Tibial nerve (tissue), 4 donors: Measurements from ENCODE around the gene MRPS14. TPM values are rescaled to one million over a fixed set of nuclear protein-coding genes. Genes with fewer than 3 reads are reported as not detected.
"Not testable (repeated sequence)": the region's sequence is repeated elsewhere in the genome, so short reads cannot be mapped to it uniquely, and the experiment has no call there.

Experiments used
- DNase-seq, 2 donors: peaks; one replicate each; pipeline ENCODE4 v3.0.0-alpha.2; 2019; ENCODE audit warnings: low spot score in 2 of 2
- H3K27ac ChIP-seq, 4 donors: fragments of 200-600 bp; sonication (generic) in 3 of 4; one replicate each; pipeline ENCODE4 v1.5.1; 2017 to 2019; ENCODE audit warnings: mild to moderate bottlenecking in 1 of 4
- H3K27me3 ChIP-seq, 2 donors: fragments of 200-600 bp; sonication (generic) in 1 of 2; one replicate each; pipeline versions ENCODE4 v1.5.1 to v1.6.0; 2017 to 2019
- H3K36me3 ChIP-seq, 3 donors: fragments of 200-600 bp; sonication (generic); one replicate each; pipeline ENCODE4 v1.5.1; 2018 to 2019
- H3K4me1 ChIP-seq, 4 donors: fragments of 200-600 bp; sonication (generic) in 3 of 4; one replicate each; pipeline ENCODE4 v1.5.1; 2017 to 2019
- H3K4me3 ChIP-seq, 4 donors: fragments of 200-600 bp; sonication (generic) in 3 of 4; one replicate each; pipeline ENCODE4 v1.5.1; 2017 to 2019; ENCODE audit warnings: mild to moderate bottlenecking in 1 of 4, moderate library complexity in 1 of 4
- H3K9me3 ChIP-seq, 4 donors: fragments of 200-600 bp; sonication (generic) in 3 of 4; one replicate each; pipeline ENCODE4 v1.5.1; 2017 to 2019
- EP300 ChIP-seq, 2 donors: sonication (generic); formaldehyde crosslinking; IDR thresholded peaks; one replicate each; pipeline ENCODE4 v1.6.1; 2017; ENCODE audit warnings: antibody characterized with exemption in 2 of 2, mild to moderate bottlenecking in 1 of 2
- POLR2A ChIP-seq, 2 donors: fragments of 450-650 bp; IDR thresholded peaks; one replicate each; pipeline ENCODE4 v1.6.1; 2017; ENCODE audit warnings: antibody characterized with exemption in 2 of 2, mild to moderate bottlenecking in 2 of 2, moderate library complexity in 2 of 2
- WGBS, 2 donors: methylation state at CpG; one replicate each; pipeline ENCODE4 v1.1.5; 2018; 5-methylcytosine and 5-hydroxymethylcytosine counted together
- total RNA-seq, 4 donors: library from RNA; depleted of rRNA; stranded (reverse); fragments of >200 nt; gene quantifications; one replicate each; pipeline ENCODE4 v1.1.0, GENCODE V29; 2016
- TF ChIP-seq, protein P1 (sequence below), 5 experiments: fragments of 200-600 bp in 3 of 5; fragments of 450-650 bp in 2 of 5; sonication (generic) in 3 of 5; IDR thresholded peaks; one replicate each; pipeline ENCODE4 v1.5.1; 2016 to 2019; ENCODE audit warnings: antibody characterized with exemption in 5 of 5, mild to moderate bottlenecking in 3 of 5, moderate library complexity in 2 of 5

MRPS14 gene
- total RNA-seq, 4 donors from 2014 or later = 18.8 to 33.4 (median 26.2) TPM

DNA sequence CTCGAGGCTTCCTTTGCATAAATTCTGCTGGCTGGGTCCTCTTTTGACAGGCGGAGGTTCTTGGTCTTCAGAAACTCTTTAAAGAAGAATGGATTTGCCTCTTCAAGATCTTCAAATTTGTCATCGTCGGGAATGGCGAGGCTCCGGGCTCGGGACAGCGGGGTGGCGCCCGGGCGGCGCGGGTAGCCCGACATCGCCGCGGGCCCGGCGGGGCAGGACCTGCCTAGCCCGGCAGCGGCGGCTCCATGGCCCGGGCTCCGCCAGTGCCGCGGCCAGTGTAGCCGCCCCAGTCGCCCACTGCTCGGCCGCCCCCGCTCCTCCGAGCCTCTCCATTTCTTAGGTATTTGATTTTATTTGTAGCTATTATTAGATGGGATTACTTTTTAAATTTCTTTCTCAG, 22.3 kb upstream of the MRPS14 start:
- H3K36me3 ChIP-seq = no peaks in the 10 kb centered on the region
- no peaks in the 10 kb centered on the region for H3K9me3 ChIP-seq
- TF ChIP-seq, protein P1, sequence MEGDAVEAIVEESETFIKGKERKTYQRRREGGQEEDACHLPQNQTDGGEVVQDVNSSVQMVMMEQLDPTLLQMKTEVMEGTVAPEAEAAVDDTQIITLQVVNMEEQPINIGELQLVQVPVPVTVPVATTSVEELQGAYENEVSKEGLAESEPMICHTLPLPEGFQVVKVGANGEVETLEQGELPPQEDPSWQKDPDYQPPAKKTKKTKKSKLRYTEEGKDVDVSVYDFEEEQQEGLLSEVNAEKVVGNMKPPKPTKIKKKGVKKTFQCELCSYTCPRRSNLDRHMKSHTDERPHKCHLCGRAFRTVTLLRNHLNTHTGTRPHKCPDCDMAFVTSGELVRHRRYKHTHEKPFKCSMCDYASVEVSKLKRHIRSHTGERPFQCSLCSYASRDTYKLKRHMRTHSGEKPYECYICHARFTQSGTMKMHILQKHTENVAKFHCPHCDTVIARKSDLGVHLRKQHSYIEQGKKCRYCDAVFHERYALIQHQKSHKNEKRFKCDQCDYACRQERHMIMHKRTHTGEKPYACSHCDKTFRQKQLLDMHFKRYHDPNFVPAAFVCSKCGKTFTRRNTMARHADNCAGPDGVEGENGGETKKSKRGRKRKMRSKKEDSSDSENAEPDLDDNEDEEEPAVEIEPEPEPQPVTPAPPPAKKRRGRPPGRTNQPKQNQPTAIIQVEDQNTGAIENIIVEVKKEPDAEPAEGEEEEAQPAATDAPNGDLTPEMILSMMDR (IDR thresholded peaks at IDR 0.05) = no peak
- TF ChIP-seq EP300 (IDR thresholded peaks at IDR 0.05) = no peak
- TF ChIP-seq POLR2A (IDR thresholded peaks at IDR 0.05) = no peak
- H3K4me1 ChIP-seq = no peaks in the 10 kb centered on the region
- DNase-seq = no peak
- H3K4me3 ChIP-seq = no peak overlapping the region
- no peaks in the 10 kb centered on the region for H3K27me3 ChIP-seq
- WGBS, 2 donors = 97% methylated on average over 32 of the region's 32 CpGs
- no peak overlapping the region for H3K27ac ChIP-seq

DNA sequence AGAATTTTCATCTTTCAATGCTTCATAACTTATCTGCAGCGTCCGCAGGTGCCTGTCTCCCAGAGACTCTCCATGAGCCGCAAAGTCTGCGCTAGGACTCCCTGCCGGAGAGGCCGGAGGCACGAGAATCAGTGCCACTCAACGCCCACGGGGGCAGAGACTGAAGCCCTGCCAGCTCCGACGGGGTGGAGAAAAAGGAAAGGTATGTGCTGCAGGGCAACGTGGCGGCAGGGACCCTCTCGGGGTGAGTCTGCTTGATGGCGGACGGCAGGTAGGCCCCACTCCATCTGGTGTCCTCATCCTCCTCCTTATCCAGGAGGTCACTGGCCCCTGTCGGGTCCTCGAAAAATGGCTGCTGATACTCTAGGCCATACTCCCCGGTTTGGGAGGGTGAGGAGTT, 21.9 kb upstream of the MRPS14 start:
- H3K27ac ChIP-seq = no peak overlapping the region
- H3K36me3 ChIP-seq = no peaks in the 10 kb centered on the region
- H3K4me1 ChIP-seq = no peaks in the 10 kb centered on the region
- 93% methylated on average over 19 of the region's 19 CpGs for WGBS, 2 donors
- no peaks in the 10 kb centered on the region for H3K27me3 ChIP-seq
- TF ChIP-seq, protein P1 (IDR thresholded peaks at IDR 0.05) = no peak
- no peak for TF ChIP-seq POLR2A (IDR thresholded peaks at IDR 0.05)
- TF ChIP-seq EP300 (IDR thresholded peaks at IDR 0.05) = no peak
- no peak for DNase-seq
- no peak overlapping the region for H3K4me3 ChIP-seq
- no peaks in the 10 kb centered on the region for H3K9me3 ChIP-seq

DNA sequence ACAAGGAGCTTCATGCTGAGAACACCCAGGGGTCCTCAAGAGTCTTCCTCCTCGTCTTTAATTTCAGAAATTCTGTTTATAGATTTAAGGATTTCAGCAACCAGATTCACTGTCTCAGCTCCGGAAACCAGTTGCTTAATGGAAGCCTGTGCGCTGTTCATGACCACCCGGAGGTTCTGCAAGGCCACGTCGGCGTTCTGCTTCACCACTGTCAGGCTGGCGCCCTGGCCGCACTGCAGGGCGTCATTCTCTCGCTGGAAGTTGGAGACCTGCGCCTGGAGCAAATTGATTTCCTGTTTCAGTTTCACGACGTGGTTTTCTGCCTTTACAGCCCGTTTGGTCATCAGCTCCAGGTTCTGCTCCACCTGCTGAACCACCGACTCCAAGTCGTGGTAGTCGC, 21.4 kb upstream of the MRPS14 start:
- H3K4me1 ChIP-seq, H3K27ac ChIP-seq: not testable (repeated sequence)
- WGBS, 2 donors = 89 to 91% methylated on average over 18 of the region's 18 CpGs

DNA sequence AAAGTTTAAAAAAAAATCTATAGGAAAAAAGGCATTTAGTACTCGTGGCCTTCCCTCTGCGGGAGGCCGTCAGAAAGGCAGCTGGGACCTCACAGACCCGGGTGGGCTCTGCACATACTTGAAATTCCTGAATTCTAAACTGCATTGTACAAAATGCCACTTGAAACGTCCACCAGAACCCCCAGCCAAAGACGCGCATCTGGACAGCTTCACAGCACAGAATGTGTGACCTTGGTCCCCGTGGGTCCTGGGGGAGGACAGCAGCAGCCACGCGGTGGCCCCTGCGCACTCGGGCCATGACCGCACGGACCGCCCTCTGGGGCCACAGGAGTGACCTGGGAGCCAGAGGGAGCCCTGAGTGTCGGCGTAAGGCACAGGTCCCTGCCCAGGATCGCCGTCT, 20.6 kb upstream of the MRPS14 start:
- no peak for DNase-seq
- Histone ChIP-seq H3K4me3 (no peak overlapping the region), H3K36me3 (no peaks in the 10 kb centered on the region), H3K27me3 (no peaks in the 10 kb centered on the region), H3K27ac (no peak overlapping the region), H3K4me1 (no peaks in the 10 kb centered on the region), H3K9me3 (no peaks in the 10 kb centered on the region)
- 29 to 46% methylated on average over 19 of the region's 19 CpGs for WGBS, 2 donors
- TF ChIP-seq, protein P1 (IDR thresholded peaks at IDR 0.05) = no peak
- no peak for TF ChIP-seq POLR2A (IDR thresholded peaks at IDR 0.05)
- TF ChIP-seq EP300 (IDR thresholded peaks at IDR 0.05) = no peak

More for the DNA sequence above, 21.4 kb upstream of the MRPS14 start:
- H3K27me3 ChIP-seq, H3K36me3 ChIP-seq, H3K4me3 ChIP-seq, H3K9me3 ChIP-seq, DNase-seq: not testable (repeated sequence)

DNA sequence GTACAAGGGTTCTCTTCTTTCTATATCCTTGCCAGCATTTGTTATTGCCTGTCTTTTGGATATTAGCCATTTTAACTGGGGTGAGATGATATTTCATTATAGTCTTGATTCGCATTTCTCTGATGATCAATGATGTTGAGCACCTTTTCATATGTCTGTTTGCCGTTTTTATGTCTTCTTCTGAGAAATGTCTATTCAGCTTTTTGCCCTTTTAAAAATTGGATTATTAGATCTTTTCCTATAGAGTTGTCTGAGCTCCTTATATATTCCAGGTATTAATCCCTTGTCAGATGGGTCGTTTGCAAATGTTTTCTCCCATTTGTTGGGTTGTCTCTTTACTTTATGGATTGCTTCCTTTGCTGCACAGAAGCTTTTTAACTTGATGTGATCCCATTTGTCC, 19.4 kb upstream of the MRPS14 start:
- no peak overlapping the region for H3K4me3 ChIP-seq
- H3K4me1 ChIP-seq = no peaks in the 10 kb centered on the region
- WGBS, 2 donors = 84 to 85% methylated on average over 3 of the region's 3 CpGs
- no peak for TF ChIP-seq POLR2A (IDR thresholded peaks at IDR 0.05)
- TF ChIP-seq, protein P1 (IDR thresholded peaks at IDR 0.05) = no peak
- no peak for TF ChIP-seq EP300 (IDR thresholded peaks at IDR 0.05)
- H3K36me3 ChIP-seq = no peaks in the 10 kb centered on the region
- H3K27ac ChIP-seq = no peak overlapping the region
- no peaks in the 10 kb centered on the region for H3K9me3 ChIP-seq
- no peaks in the 10 kb centered on the region for H3K27me3 ChIP-seq
- DNase-seq = no peak

DNA sequence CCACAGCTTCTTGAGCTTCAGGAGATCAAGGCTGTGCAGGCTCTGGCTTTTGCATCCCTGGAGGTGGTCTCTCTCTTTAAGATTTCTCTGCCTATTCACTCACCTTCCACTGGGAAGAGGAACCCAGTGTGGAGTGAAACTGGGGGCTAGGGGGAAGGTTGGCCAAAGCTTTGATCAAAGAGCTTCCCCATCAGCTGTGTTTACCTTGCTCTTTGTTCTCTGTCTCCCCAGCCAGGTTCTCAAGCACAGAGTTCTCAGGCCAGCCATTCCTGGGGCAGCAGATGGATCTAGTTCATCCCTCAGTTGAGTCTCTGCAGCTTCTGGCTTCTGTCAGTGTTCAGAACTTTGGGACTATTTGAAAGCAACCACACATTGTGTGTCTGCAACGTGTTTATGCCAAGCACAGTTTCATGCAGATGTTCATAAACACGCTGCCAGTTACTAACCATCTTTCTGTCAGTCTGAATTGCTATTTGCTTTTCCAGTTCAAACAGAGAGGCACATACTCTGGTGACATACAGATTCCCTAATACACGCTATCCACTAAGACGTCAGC, 17.2 kb upstream of the MRPS14 start:
- Histone ChIP-seq H3K27ac (no peak overlapping the region), H3K27me3 (no peaks in the 10 kb centered on the region), H3K4me1 (no peaks in the 10 kb centered on the region), H3K4me3 (no peak overlapping the region), H3K36me3 (no peaks in the 10 kb centered on the region), H3K9me3 (no peaks in the 10 kb centered on the region)
- TF ChIP-seq POLR2A (IDR thresholded peaks at IDR 0.05) = no peak
- TF ChIP-seq, protein P1 (IDR thresholded peaks at IDR 0.05) = no peak
- DNase-seq = no peak
- 66 to 80% methylated on average over 4 of the region's 4 CpGs for WGBS, 2 donors
